GM19035 (cell line): ENCODE data around the gene TP53AIP1.

Experiments
- ATAC-seq: cut with Tn5 transposase; IDR thresholded peaks from one replicate; pipeline ENCODE4 v1.9.1; 2021; ENCODE audit not compliant: unreplicated experiment

The TP53AIP1 gene

DNA sequence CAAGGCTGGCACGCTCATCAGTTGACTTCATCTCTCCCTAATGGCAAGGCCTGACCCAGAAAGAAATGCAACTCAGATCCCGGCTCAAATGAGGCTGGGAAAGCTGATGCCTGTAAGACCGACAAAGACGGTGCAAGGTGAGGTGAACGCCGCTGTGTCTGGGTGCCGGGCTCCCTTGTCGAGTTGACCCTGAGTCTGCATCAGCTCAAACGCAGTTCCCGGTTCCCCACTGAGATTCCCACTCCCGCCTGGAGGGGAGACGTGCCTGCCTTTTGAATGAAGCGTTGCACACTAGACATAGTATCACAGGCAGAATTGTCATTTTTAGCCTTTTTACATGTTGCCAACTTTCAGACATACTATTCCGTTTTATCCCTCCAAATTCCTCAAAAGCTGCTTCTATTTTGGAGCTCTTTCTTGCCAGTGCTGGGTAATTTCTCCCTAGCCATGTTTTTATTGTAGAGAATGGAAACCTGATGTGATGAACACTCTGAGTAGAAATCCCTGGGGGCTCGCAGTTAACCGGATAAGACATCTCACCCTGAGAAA is 831 bp upstream of the TP53AIP1 start:
- ATAC-seq = no peak

DNA sequence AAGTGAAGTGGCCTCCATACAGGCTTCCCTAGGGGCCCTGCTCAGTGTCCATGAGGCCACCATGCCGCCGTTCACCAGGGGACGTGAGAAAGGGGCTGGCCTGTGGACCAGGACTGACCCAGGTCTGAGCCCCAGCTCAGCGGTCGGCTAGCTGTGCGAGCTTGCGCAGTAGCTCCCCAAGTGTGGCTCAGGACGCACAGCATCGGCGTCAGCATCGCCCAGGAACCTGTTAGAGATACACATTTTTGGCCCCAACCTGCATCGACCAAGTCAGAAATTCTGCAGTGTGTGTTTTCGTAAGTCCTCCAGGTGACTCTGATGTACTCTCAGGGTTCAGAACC is 429 bp downstream of the TP53AIP1 start:
- ATAC-seq = no peak

- no peak for ATAC-seq
Observed at GRCh38 chr11:128941573-128942271, 949 bp downstream of the TP53AIP1 start.

DNA sequence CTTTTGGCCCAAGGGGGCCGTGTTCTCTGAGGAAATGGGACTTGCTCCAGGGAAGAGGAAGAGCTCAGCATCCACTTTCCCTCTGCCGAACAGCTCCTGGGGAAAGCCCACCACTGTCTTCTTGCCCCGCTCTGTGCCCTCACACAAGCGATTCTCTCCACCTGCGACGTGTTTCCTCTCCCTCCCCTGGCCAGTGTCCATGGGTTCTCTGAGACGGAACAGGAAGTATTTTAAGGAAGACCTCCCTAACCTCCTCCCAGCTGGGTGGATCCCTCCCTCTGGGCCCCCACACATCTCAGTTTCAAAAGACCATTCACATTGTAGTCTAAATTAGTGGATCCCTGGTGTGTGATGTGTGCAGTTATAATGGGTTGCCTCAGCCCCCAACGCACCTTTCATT is 1.6 kb downstream of the TP53AIP1 start:
- ATAC-seq = no peak

- ATAC-seq = no peak
Observed at GRCh38 chr11:128940603-128941002, 2.1 kb downstream of the TP53AIP1 start.

DNA sequence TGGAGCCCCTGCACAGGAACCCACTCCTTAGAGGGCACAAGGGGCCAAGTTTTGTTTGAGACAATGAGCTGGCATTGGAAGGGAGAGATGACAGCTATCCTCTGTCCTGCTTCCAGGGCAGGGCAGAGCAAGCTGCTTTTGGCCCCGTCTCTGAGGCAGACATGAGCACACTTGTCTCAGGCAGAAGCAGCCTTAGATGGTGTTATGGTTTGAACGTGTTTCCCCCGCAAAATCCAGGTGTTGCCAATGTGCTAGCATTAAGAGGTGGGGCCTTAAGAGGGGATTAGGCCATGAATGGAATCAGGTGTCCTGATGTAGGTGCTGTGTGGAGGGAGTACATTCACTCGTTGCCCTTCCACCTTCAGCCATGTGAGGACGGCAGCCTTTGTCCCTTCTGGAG is 2.5 kb downstream of the TP53AIP1 start:
- ATAC-seq = no peak

DNA sequence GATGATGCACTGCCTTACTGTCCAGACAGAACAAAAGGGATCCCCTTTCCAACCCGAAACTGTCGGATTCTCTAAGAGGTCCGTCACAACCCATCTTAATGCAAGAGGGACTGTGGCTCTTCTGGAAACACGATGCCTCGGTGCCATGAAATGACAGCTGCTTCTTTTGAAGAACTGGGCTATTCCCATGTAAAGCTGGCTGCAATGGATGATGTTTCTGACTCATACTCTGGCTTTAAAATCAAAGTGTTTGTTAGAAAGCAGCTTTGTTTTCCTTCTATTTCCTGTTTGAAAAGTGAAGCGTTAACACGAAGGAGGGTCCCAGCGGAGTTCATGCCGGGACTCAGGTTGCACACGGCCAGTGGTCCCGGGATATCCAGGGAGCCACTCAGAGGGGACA is 3.1 kb downstream of the TP53AIP1 start:
- no peak for ATAC-seq

GRCh38 chr11:128938156-128938885 is 4.3 kb downstream of the TP53AIP1 start:
- no peak for ATAC-seq

GRCh38 chr11:128937480-128937879 is 5.2 kb downstream of the TP53AIP1 start:
- no peak for ATAC-seq

DNA sequence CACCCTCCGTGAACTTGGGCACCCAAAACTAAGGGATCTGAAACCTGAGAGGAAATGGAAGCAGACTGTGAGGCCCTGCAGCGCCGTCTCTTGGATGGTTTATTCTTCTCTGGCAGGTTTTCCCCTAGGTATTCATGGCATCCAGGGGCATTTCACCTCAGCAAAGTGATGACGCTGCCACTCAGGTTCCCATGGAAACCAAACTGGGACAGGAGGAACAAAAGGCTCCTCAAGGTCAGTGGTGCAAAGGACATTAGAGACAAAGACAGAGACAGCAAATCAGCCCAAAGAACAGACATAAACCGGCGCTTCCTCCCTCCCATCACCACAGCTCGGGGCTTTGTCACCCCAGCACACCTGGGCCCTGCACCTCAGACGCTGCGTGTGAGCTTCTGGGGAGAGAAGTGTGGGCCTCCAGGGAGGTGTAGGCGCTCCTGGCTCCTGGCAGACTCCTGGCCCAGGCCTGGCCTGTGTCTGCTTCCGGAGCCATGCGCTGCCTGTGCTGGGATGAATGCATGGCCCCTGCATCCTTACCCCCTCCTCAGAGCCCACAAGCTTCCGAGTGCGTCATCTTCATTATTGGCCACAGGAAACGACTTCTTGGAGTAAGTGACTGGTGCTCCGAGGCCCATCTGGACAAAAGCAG is 5.9 kb downstream of the TP53AIP1 start:
- no peak for ATAC-seq

DNA sequence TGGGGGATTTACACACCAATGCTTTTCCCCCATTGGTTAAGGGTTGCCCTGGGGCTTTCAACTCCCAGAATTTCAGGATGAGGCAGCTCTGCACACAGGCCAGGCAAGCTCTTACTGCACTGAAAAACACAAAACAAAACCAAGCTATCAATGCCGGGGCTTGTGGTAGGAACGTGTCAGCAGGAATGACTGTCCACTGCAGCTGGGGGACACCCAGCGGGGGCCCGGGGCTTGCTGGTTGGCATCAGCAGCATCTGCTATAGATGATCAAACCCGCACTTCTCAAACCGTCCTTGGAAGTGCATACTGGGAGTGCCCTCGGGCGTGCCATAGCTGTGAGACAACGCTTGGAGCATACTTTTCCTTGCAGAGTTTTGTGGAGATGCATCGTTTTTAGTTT is 7.7 kb downstream of the TP53AIP1 start:
- no peak for ATAC-seq

- ATAC-seq = no peak
Observed at GRCh38 chr11:128934351-128934750, 8.3 kb downstream of the TP53AIP1 start.

GRCh38 chr11:128933481-128934178 is 9.0 kb downstream of the TP53AIP1 start:
- no peak for ATAC-seq

GRCh38 chr11:128931668-128932067 is 11.0 kb downstream of the TP53AIP1 start:
- no peak for ATAC-seq

GRCh38 chr11:128931066-128931465 is 11.6 kb downstream of the TP53AIP1 start:
- no peak for ATAC-seq

- no peak for ATAC-seq
Observed at GRCh38 chr11:128929991-128930390, 12.7 kb downstream of the TP53AIP1 start.

- no peak for ATAC-seq
Observed at GRCh38 chr11:128929468-128929867, 13.2 kb downstream of the TP53AIP1 start.

- ATAC-seq = peak; percentile 99
Observed at GRCh38 chr11:128928400-128928799, 14.3 kb downstream of the TP53AIP1 start.

DNA sequence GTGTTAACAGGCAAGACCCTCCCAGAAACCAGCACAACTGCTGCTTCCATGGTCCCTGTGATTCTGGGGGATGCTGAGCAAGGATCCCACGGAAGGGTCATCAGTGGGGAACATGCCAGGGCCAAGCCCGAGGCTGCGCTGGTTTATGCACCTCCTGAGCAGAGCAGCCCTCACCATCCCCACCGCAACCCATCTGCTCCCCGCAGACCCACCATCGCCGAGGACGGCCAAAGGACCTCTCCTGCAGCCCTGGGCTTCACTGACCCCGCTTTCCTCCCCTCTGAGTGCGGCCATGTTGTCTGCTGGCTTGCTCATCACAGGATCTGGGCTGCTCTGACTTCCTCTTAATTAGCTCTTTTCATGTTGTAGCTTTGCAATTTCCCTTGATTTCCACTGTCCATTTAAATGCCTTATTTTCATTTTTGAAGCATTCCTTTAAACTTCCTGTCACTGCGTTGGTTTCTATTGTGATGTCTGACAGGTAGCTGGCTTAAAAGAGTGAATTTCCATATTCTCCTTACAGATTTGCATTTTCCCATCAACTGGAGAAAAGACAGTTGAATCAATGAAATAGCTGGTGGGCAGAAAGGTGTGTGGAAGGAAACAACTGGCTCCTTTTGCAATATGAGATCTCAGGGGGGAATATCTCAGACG is 14.9 kb downstream of the TP53AIP1 start:
- no peak for ATAC-seq

DNA sequence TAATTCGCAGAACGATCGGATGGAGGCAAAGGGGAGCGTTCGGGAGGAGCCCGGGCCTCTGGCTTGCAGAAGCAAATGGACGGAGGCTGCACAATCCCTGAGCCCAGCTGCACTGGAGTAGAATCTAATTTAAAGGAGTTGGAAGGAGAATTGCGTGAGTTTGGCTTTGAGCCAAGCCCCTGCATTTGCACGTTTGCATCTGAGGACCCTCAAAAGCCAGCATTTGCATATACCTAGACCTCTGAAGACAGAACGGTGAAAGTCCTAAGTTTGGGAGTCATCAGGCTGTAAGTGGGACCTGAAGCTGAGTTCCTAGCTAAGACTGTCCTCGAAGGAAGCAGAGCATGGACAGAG is 15.6 kb downstream of the TP53AIP1 start:
- no peak for ATAC-seq
